ENCODE data around the gene CACUL1.

DNA sequence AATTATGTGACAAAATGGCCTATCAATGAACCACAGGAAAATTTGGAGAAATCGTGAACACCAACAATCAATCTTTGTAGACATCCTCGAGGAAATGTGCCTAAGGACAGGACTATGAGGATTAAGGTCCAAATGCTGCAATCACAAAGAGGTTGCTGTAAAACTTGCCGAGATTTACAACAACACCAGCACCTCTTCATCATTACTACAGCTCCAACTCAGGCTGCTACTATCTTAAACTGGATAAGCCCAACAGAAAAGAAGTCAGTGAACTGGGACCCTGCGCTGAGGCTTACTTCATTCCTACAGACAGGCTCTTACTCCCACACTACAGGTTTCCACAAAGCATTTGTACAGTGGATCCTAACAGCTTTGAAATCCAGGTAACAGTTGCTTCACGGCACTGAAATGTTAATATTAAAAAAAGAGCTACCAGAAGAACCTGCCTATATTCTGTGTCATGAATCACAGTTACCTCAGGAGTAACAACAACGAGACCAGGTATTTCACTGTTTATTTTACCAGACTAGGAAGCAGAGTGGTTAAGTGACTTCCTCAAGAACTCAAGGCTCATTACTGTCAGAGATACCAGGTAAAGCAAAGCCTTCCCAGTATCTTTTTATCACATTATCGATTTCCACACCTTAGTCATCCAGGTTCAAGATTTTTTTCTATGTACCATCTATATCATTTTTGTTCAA is 23.9 kb downstream of the CACUL1 start:
- TF ChIP-seq CBX3 (IDR thresholded peaks at IDR 0.05; ENCODE audit: low read depth) = no peak
- no peak for TF ChIP-seq CTCF (IDR thresholded peaks at IDR 0.05 in 2 of 3, conservative IDR thresholded peaks at IDR 0.05 in 1 of 3; ENCODE audit: borderline replicate concordance in 1 of 3, insufficient read depth in 1 of 3, low read depth in 2 of 3, low read length in 2 of 3)
- TF ChIP-seq ZNF274 (IDR thresholded peaks at IDR 0.05; ENCODE audit: low read depth, low read length) = no peak
- no peak for TF ChIP-seq POLR2AphosphoS5 (IDR thresholded peaks at IDR 0.05; ENCODE audit: low read depth, low read length)
- no peak for TF ChIP-seq POLR2A (IDR thresholded peaks at IDR 0.05; ENCODE audit: borderline replicate concordance, extremely low read depth, insufficient read depth, insufficient read length)
- TF ChIP-seq, protein P1, sequence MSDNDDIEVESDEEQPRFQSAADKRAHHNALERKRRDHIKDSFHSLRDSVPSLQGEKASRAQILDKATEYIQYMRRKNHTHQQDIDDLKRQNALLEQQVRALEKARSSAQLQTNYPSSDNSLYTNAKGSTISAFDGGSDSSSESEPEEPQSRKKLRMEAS (IDR thresholded peaks at IDR 0.05) = no peak
- no peak for TF ChIP-seq SRF (IDR thresholded peaks at IDR 0.05; ENCODE audit: low read depth)
- TF ChIP-seq REST (IDR thresholded peaks at IDR 0.05; ENCODE audit: low read depth) = no peak
- TF ChIP-seq ZFX (IDR thresholded peaks at IDR 0.05) = no peak
- TF ChIP-seq FOSL1 (IDR thresholded peaks at IDR 0.05; ENCODE audit: low read depth) = no peak
- TF ChIP-seq EZH2phosphoT487 (IDR thresholded peaks at IDR 0.05; ENCODE audit: borderline replicate concordance) = no peak

All from HCT116 (cell line).